ENCODE data around the gene SPG21.
"Not testable (repeated sequence)": the region's sequence is repeated elsewhere in the genome, so short reads cannot be mapped to it uniquely, and the experiment has no call there.

The SPG21 gene

GRCh38 chr15:64989416-64990167 lies at the start of gene SPG21:
SPG21 (minus strand) TSS chr15:64989914; CDS start chr15:64983569, 6,345 bp downstream.
- DNase-seq (ENCODE audit: low read depth in 2 of 2): peak; percentile 81 to 86

GRCh38 chr15:65038836-65039235 lies 49.1 kb upstream of the SPG21 start:
- no peak for DNase-seq (ENCODE audit: low read depth in 2 of 2)

- no peak for DNase-seq (ENCODE audit: low read depth in 2 of 2)
Observed at GRCh38 chr15:65038428-65038827, 48.7 kb upstream of the SPG21 start.

- no peak for DNase-seq (ENCODE audit: low read depth in 2 of 2)
Observed at GRCh38 chr15:65037309-65037708, 47.6 kb upstream of the SPG21 start.

GRCh38 chr15:65034719-65035118 lies 45.0 kb upstream of the SPG21 start:
- DNase-seq (ENCODE audit: low read depth in 2 of 2): no peak

- peak in 1 of 2 experiments; percentile 9 for DNase-seq (ENCODE audit: low read depth in 2 of 2)
Observed at GRCh38 chr15:65033659-65034269, 44.0 kb upstream of the SPG21 start.

- DNase-seq (ENCODE audit: low read depth in 2 of 2): no peak
Observed at GRCh38 chr15:65032801-65033537, 43.3 kb upstream of the SPG21 start.

- no peak for DNase-seq (ENCODE audit: low read depth in 2 of 2)
Observed at GRCh38 chr15:65029736-65030208, 40.1 kb upstream of the SPG21 start.

- DNase-seq (ENCODE audit: low read depth in 2 of 2): peak; percentile 33 to 47
Observed at GRCh38 chr15:65028921-65029735, 39.4 kb upstream of the SPG21 start, which contains the start of gene MTFMT. MTFMT (minus strand) TSS chr15:65029639; CDS start chr15:65029613, 26 bp downstream.

GRCh38 chr15:65028338-65028737 lies 38.6 kb upstream of the SPG21 start:
- no peak for DNase-seq (ENCODE audit: low read depth in 2 of 2)

- DNase-seq (ENCODE audit: low read depth in 2 of 2): no peak
Observed at GRCh38 chr15:65027593-65027992, 37.9 kb upstream of the SPG21 start.

GRCh38 chr15:65026756-65027155 lies 37.0 kb upstream of the SPG21 start:
- DNase-seq (ENCODE audit: low read depth in 2 of 2): no peak

GRCh38 chr15:65021488-65021887 lies 31.8 kb upstream of the SPG21 start:
- no peak for DNase-seq (ENCODE audit: low read depth in 2 of 2)

- no peak for DNase-seq (ENCODE audit: low read depth in 2 of 2)
Observed at GRCh38 chr15:65020419-65020818, 30.7 kb upstream of the SPG21 start.

GRCh38 chr15:65011198-65011597 lies 21.5 kb upstream of the SPG21 start:
- DNase-seq (ENCODE audit: low read depth in 2 of 2): not testable (repeated sequence)

- no peak for DNase-seq (ENCODE audit: low read depth in 2 of 2)
Observed at GRCh38 chr15:65008983-65009382, 19.3 kb upstream of the SPG21 start.

GRCh38 chr15:65006876-65007275 lies 17.2 kb upstream of the SPG21 start:
- no peak for DNase-seq (ENCODE audit: low read depth in 2 of 2)

GRCh38 chr15:65004993-65005392 lies 15.3 kb upstream of the SPG21 start:
- no peak for DNase-seq (ENCODE audit: low read depth in 2 of 2)

GRCh38 chr15:64997745-64998375 lies 8.1 kb upstream of the SPG21 start:
- DNase-seq (ENCODE audit: low read depth in 2 of 2): no peak

GRCh38 chr15:64997066-64997465 lies 7.4 kb upstream of the SPG21 start:
- DNase-seq (ENCODE audit: low read depth in 2 of 2): no peak

GRCh38 chr15:64993290-64993689 lies 3.6 kb upstream of the SPG21 start:
- DNase-seq (ENCODE audit: low read depth in 2 of 2): no peak

Data from fibroblast of skin of left biceps (primary cell).